A549 (cell line): ENCODE measurements around the gene NTF3. TPM values are rescaled to one million over a fixed set of nuclear protein-coding genes. Genes with fewer than 3 reads are reported as not detected.

Experiments used
- ATAC-seq, 2 experiments: fragments of 200-7000 bp in 1 of 2; fragments of >200 bp in 1 of 2; cut with Nextera tagmentation in 1 of 2; cut with Tn5 transposase in 1 of 2; 3 replicates each; pipeline versions ENCODE4 v1.8.0 to v1.9.1; 2018 to 2020; ENCODE audit warnings: mild to moderate bottlenecking in 1 of 2, moderate library complexity in 1 of 2
- CTCF ChIA-PET: fragments of 300-600 bp; sonication (Branson Sonifier 250); formaldehyde crosslinking; extraction: SDS; loops from one replicate; lab custom pipeline; 2021; ENCODE audit warnings: antibody characterized with exemption, inconsistent platforms; lab: Yijun Ruan, JAX
- POLR2A ChIA-PET: fragments of 350-600 bp; formaldehyde crosslinking; extraction: SDS; loops from one replicate; lab custom pipeline; 2021; ENCODE audit warnings: antibody characterized with exemption, inconsistent platforms; lab: Yijun Ruan, JAX
- DNase-seq, 2 experiments: peaks; one replicate each; pipeline versions ENCODE4 v3.0.0 to v3.0.0-alpha.2; 2011 to 2016; ENCODE audit warnings: low read depth in 1 of 2, low spot score in 1 of 2
- FAIRE-seq: peaks from 2 replicates; lab custom pipeline; 2011; peaks lifted over from hg19 to GRCh38; lab: Jason Lieb, UNC
- H3K27ac ChIP-seq, 2 experiments: fragments of >200 bp; sonication (Bioruptor Twin); formaldehyde crosslinking; 3 replicates each; pipeline ENCODE4 v1.5.1; 2016 to 2017
- H3K4me1 ChIP-seq: fragments of >200 bp; sonication (Bioruptor Twin); formaldehyde crosslinking; 3 replicates; pipeline ENCODE4 v1.6.1; 2016
- H3K4me2 ChIP-seq: fragments of >200 bp; sonication (Bioruptor Twin); formaldehyde crosslinking; 3 replicates; pipeline ENCODE4 v1.6.1; 2016
- H3K4me3 ChIP-seq: fragments of >200 bp; sonication (Bioruptor Twin); formaldehyde crosslinking; 3 replicates; pipeline ENCODE4 v1.5.1; 2016
- H3K9me3 ChIP-seq: fragments of >200 bp; sonication (Bioruptor Twin); formaldehyde crosslinking; 3 replicates; pipeline ENCODE4 v1.6.1; 2016
- CBX2 ChIP-seq: fragments of 200-600 bp; sonication (generic); IDR thresholded peaks from 2 replicates; pipeline ENCODE4 v1.6.1; 2016; ENCODE audit warnings: low read depth, mild to moderate bottlenecking, borderline replicate concordance
- CBX8 ChIP-seq: fragments of 200-600 bp; sonication (generic); IDR thresholded peaks from 2 replicates; pipeline ENCODE4 v1.6.1; 2016
- CHD4 ChIP-seq: fragments of 200-600 bp; sonication (generic); IDR thresholded peaks from 2 replicates; pipeline ENCODE4 v1.6.1; 2016; ENCODE audit warnings: antibody characterized with exemption, mild to moderate bottlenecking, borderline replicate concordance
- EHF ChIP-seq: fragments of 250-450 bp; sonication (Bioruptor Pico); IDR thresholded peaks from 2 replicates; pipeline ENCODE4 v1.5.0; 2020; ENCODE audit warnings: mild to moderate bottlenecking
- EHMT2 ChIP-seq: fragments of 200-600 bp; sonication (generic); IDR thresholded peaks from 2 replicates; pipeline ENCODE4 v1.6.1; 2016; ENCODE audit warnings: antibody characterized with exemption, low read depth, mild to moderate bottlenecking, moderate library complexity
- ELK1 ChIP-seq: fragments of 150-350 bp; IDR thresholded peaks from 2 replicates; pipeline ENCODE4 v1.6.1; 2014; ENCODE audit warnings: low read depth, mild to moderate bottlenecking, low read length
- EP300 ChIP-seq, 2 experiments: fragments of >200 bp; sonication (Bioruptor Twin); formaldehyde crosslinking; IDR thresholded peaks; 2 replicates in 1 of 2; 3 replicates in 1 of 2; pipeline ENCODE4 v1.6.1; 2016 to 2017
- ESRRA ChIP-seq: fragments of 150-350 bp; IDR thresholded peaks from 2 replicates; pipeline ENCODE4 v1.6.1; 2014; ENCODE audit warnings: mild to moderate bottlenecking, low read length, borderline replicate concordance
- FOSB ChIP-seq: fragments of 250-450 bp; sonication (Bioruptor Pico); IDR thresholded peaks from 2 replicates; pipeline ENCODE4 v1.5.0; 2020; ENCODE audit warnings: mild to moderate bottlenecking, moderate library complexity
- FOXS1 ChIP-seq: fragments of 250-450 bp; sonication (Bioruptor Pico); IDR thresholded peaks from 2 replicates; pipeline ENCODE4 v1.5.0; 2020; ENCODE audit warnings: mild to moderate bottlenecking, moderate library complexity
- HDAC2 ChIP-seq: fragments of 200-600 bp; sonication (generic); IDR thresholded peaks from 2 replicates; pipeline ENCODE4 v1.6.1; 2016
- HEYL ChIP-seq: fragments of 250-450 bp; sonication (Bioruptor Pico); IDR thresholded peaks from 2 replicates; pipeline ENCODE4 v1.8.0; 2021; ENCODE audit warnings: mild to moderate bottlenecking, moderate library complexity
- HOXB13 ChIP-seq: fragments of 250-450 bp; sonication (Bioruptor Pico); IDR thresholded peaks from 2 replicates; pipeline ENCODE4 v1.5.0; 2020; ENCODE audit warnings: low read depth, mild to moderate bottlenecking, moderate library complexity
- JUNB ChIP-seq: fragments of >200 bp; sonication (Bioruptor Twin); formaldehyde crosslinking; IDR thresholded peaks from 2 replicates; pipeline ENCODE4 v1.6.1; 2016
- KDM5A ChIP-seq: fragments of 200-600 bp; sonication (generic); IDR thresholded peaks from 2 replicates; pipeline ENCODE4 v1.6.1; 2016; ENCODE audit warnings: antibody characterized with exemption, mild to moderate bottlenecking
- MAFK ChIP-seq: fragments of 450-650 bp; IDR thresholded peaks from 2 replicates; pipeline ENCODE4 v1.6.1; 2014; ENCODE audit not compliant: partially characterized antibody
- RCOR1 ChIP-seq: fragments of 150-350 bp; IDR thresholded peaks from 2 replicates; pipeline ENCODE4 v1.6.1; 2014; ENCODE audit warnings: antibody characterized with exemption, low read length, low read depth
- RFX5 ChIP-seq: fragments of 450-650 bp; IDR thresholded peaks from 2 replicates; pipeline ENCODE4 v1.7.1; 2014; ENCODE audit warnings: antibody characterized with exemption, mild to moderate bottlenecking, moderate library complexity
- RNF2 ChIP-seq: fragments of 200-600 bp; sonication (generic); IDR thresholded peaks from 2 replicates; pipeline ENCODE4 v1.6.1; 2016; ENCODE audit warnings: low read depth, mild to moderate bottlenecking, antibody characterized with exemption, moderate library complexity, borderline replicate concordance
- TP53 ChIP-seq: fragments of 250-450 bp; sonication (Bioruptor Pico); IDR thresholded peaks from 2 replicates; pipeline ENCODE4 v1.5.0; 2021; ENCODE audit warnings: mild to moderate bottlenecking, moderate library complexity
- ZSCAN20 ChIP-seq: fragments of 250-450 bp; sonication (Bioruptor Pico); IDR thresholded peaks from 2 replicates; pipeline ENCODE4 v1.8.0; 2022; ENCODE audit warnings: mild to moderate bottlenecking, moderate library complexity
- WGBS: methylation state at CpG from one replicate; pipeline ENCODE4 v1.1.6; 2017; ENCODE audit errors: missing lambda C conversion rate; 5-methylcytosine and 5-hydroxymethylcytosine counted together
- polyA plus RNA-seq, 4 experiments: library from polyadenylated mRNA; depleted of rRNA in 3 of 4; stranded (reverse); fragments of >200 nt; fragmentation: RNase III in 1 of 4; extraction: RNeasy Plus Mini Kit Qiagen cat#74134 plus additional on column Dnase treatment in 1 of 4; gene quantifications; 2 replicates in 3 of 4; 3 replicates in 1 of 4; pipeline ENCODE4 v1.2.3, GENCODE V29; 2011 to 2017
- TF ChIP-seq, protein P1 (sequence below): fragments of >200 bp; sonication (Bioruptor Twin); formaldehyde crosslinking; IDR thresholded peaks from 3 replicates; pipeline ENCODE4 v1.5.1; 2016
- TF ChIP-seq, protein P2 (sequence below): IDR thresholded peaks from 2 replicates; pipeline ENCODE4 v1.6.1; 2012

The NTF3 gene
- polyA plus RNA-seq, 2 of the 4 experiments (the other 2 are of a cell fraction): not detected

DNA sequence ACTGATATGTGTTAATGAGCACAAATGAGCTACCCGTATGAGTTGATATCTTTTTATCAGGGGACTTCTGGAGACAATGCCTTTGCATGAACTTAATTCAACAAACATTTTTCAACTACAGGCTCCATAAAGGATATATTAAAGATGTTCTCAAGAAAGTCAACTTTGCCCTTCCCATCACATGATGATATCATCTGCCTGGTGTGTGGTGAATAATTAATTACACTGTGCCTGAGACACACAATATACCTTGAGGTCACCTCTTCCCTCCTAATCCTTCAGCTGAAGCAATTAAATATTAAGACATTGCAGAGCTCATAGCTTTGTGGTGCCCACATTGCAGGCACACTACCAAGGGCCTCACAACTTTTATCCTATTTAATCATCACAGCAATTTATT, 22.3 kb upstream of the NTF3 start:
- Histone ChIP-seq H3K4me2 (no peak overlapping the region), H3K4me3 (no peak overlapping the region), H3K4me1 (no peaks in the 10 kb centered on the region)
- POLR2A ChIA-PET: no interaction called here
- ATAC-seq: no peak
- CTCF ChIA-PET: no interaction called here
- TF ChIP-seq HOXB13 (CRISPR knock-in tag) (no peak), CBX2 (no peak), EP300 (IDR thresholded peaks at IDR 0.05) (no peak), JUNB (no peak), RCOR1 (no peak), RNF2 (no peak), TP53 (no peak), ESRRA (no peak), FOSB (CRISPR knock-in tag) (no peak), CHD4 (no peak), HDAC2 (no peak), EHF (CRISPR knock-in tag) (no peak), HEYL (CRISPR knock-in tag) (no peak), ZSCAN20 (CRISPR knock-in tag) (no peak), ELK1 (no peak), KDM5A (no peak), FOXS1 (no peak)
- TF ChIP-seq, protein P1, sequence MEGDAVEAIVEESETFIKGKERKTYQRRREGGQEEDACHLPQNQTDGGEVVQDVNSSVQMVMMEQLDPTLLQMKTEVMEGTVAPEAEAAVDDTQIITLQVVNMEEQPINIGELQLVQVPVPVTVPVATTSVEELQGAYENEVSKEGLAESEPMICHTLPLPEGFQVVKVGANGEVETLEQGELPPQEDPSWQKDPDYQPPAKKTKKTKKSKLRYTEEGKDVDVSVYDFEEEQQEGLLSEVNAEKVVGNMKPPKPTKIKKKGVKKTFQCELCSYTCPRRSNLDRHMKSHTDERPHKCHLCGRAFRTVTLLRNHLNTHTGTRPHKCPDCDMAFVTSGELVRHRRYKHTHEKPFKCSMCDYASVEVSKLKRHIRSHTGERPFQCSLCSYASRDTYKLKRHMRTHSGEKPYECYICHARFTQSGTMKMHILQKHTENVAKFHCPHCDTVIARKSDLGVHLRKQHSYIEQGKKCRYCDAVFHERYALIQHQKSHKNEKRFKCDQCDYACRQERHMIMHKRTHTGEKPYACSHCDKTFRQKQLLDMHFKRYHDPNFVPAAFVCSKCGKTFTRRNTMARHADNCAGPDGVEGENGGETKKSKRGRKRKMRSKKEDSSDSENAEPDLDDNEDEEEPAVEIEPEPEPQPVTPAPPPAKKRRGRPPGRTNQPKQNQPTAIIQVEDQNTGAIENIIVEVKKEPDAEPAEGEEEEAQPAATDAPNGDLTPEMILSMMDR: no peak
- TF ChIP-seq, protein P2, sequence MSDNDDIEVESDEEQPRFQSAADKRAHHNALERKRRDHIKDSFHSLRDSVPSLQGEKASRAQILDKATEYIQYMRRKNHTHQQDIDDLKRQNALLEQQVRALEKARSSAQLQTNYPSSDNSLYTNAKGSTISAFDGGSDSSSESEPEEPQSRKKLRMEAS: no peak
- TF ChIP-seq, all 56 proteins: peak for 0
- FAIRE-seq (no peak), DNase-seq (no peak)
- whole genome bisulfite sequencing: 4% methylated on average over 1 of the region's 1 CpG
- no peaks in the 10 kb centered on the region for H3K9me3 ChIP-seq
- H3K27ac ChIP-seq: no peak overlapping the region

- CTCF ChIA-PET: no interaction called here
These were observed 15.3 kb upstream of the NTF3 start for GRCh38 chr12:5416571-5416970.

More at GRCh38 chr12:5416571-5416970, 15.3 kb upstream of the NTF3 start:
- Histone ChIP-seq H3K4me2 (no peak overlapping the region), H3K4me3 (no peak overlapping the region), H3K27ac (no peak overlapping the region), H3K9me3 (no peaks in the 10 kb centered on the region), H3K4me1 (no peaks in the 10 kb centered on the region)
- FAIRE-seq: no peak
- 3% methylated on average over 1 of the region's 1 CpG for WGBS
- POLR2A ChIA-PET: no interaction called here
- no peak for ATAC-seq
- no peak for DNase-seq
- TF ChIP-seq MAFK (no peak), TP53 (no peak), RFX5 (no peak), CBX8 (no peak), EHMT2 (no peak), ELK1 (no peak)
